HEK293 (cell line): ENCODE results near the gene ABHD17A.

ENCODE experiments used
- CTCF ChIA-PET: fragments of 350-600 bp; formaldehyde crosslinking; extraction: SDS; loops from one replicate; lab custom pipeline; 2021; ENCODE audit warnings: antibody characterized with exemption; lab: Yijun Ruan, JAX
- POLR2A ChIA-PET: fragments of 300-600 bp; formaldehyde crosslinking; extraction: SDS; loops from one replicate; lab custom pipeline; 2020; ENCODE audit warnings: antibody characterized with exemption, inconsistent platforms; lab: Yijun Ruan, JAX
- H3K27ac ChIP-seq: fragments of 200-500 bp; sonication (Bioruptor generic); 2 replicates; pipeline ENCODE4 v1.5.1; 2014; ENCODE audit warnings: low read depth, low read length, control low read depth, inconsistent platforms; ENCODE audit errors: extremely low read depth
- H3K36me3 ChIP-seq, 2 experiments: fragments of 200-500 bp in 1 of 2; sonication (Bioruptor generic) in 1 of 2; 1 replicate in 1 of 2; 2 replicates in 1 of 2; pipeline ENCODE4 v1.5.1; 2014 to 2017; ENCODE audit warnings: inconsistent platforms in 2 of 2, low read length in 2 of 2; ENCODE audit not compliant: control insufficient read depth in 2 of 2, insufficient read depth in 1 of 2
- H3K4me1 ChIP-seq: fragments of 200-500 bp; sonication (Bioruptor generic); 2 replicates; pipeline ENCODE4 v1.5.1; 2014; ENCODE audit warnings: mild to moderate bottlenecking, low read length, inconsistent platforms; ENCODE audit not compliant: control insufficient read depth, insufficient read depth
- H3K4me3 ChIP-seq: 2 replicates; pipeline ENCODE4 v1.5.1; 2011; ENCODE audit warnings: low read depth, mild to moderate bottlenecking, control low read depth, low read length, moderate library complexity
- H3K9me3 ChIP-seq: fragments of 200-500 bp; sonication (Bioruptor generic); 2 replicates; pipeline ENCODE4 v1.5.1; 2014; ENCODE audit warnings: low read depth, low read length, inconsistent platforms; ENCODE audit not compliant: control insufficient read depth, insufficient read depth
- PRDM10 ChIP-seq: fragments of 450-650 bp; formaldehyde crosslinking; IDR thresholded peaks from 2 replicates; pipeline ENCODE4 v1.5.1; 2016; ENCODE audit warnings: missing biosample characterization, missing genetic modification characterization
- REST ChIP-seq: fragments of 450-650 bp; formaldehyde crosslinking; IDR thresholded peaks from 2 replicates; pipeline ENCODE4 v1.5.1; 2016; ENCODE audit warnings: missing biosample characterization, missing genetic modification characterization
- SCRT1 ChIP-seq: fragments of 450-650 bp; formaldehyde crosslinking; IDR thresholded peaks from 2 replicates; pipeline ENCODE4 v1.5.1; 2016; ENCODE audit warnings: missing biosample characterization, missing genetic modification characterization, borderline replicate concordance
- YY2 ChIP-seq: fragments of 450-650 bp; formaldehyde crosslinking; IDR thresholded peaks from 2 replicates; pipeline ENCODE4 v1.5.1; 2016; ENCODE audit warnings: missing biosample characterization, missing genetic modification characterization
- ZBTB1 ChIP-seq: fragments of 450-650 bp; formaldehyde crosslinking; IDR thresholded peaks from 2 replicates; pipeline ENCODE4 v1.5.1; 2016; ENCODE audit warnings: missing biosample characterization, missing genetic modification characterization
- ZBTB10 ChIP-seq: fragments of 450-650 bp; formaldehyde crosslinking; IDR thresholded peaks from 2 replicates; pipeline ENCODE4 v1.5.1; 2016; ENCODE audit warnings: missing biosample characterization, missing genetic modification characterization
- ZBTB21 ChIP-seq: fragments of 450-650 bp; formaldehyde crosslinking; IDR thresholded peaks from 2 replicates; pipeline ENCODE4 v1.5.1; 2017; ENCODE audit warnings: missing biosample characterization, missing genetic modification characterization
- ZBTB48 ChIP-seq: fragments of 450-650 bp; formaldehyde crosslinking; IDR thresholded peaks from 2 replicates; pipeline ENCODE4 v1.5.1; 2016; ENCODE audit warnings: missing biosample characterization, missing genetic modification characterization
- ZBTB49 ChIP-seq: fragments of 450-650 bp; formaldehyde crosslinking; IDR thresholded peaks from 2 replicates; pipeline ENCODE4 v1.5.1; 2016; ENCODE audit warnings: missing biosample characterization, missing genetic modification characterization, low read depth
- ZBTB8A ChIP-seq: fragments of 450-650 bp; formaldehyde crosslinking; IDR thresholded peaks from 2 replicates; pipeline ENCODE4 v1.5.1; 2016; ENCODE audit warnings: missing biosample characterization, missing genetic modification characterization
- ZNF148 ChIP-seq: fragments of 450-650 bp; formaldehyde crosslinking; IDR thresholded peaks from 2 replicates; pipeline ENCODE4 v1.5.0; 2017; ENCODE audit warnings: missing biosample characterization, missing genetic modification characterization, borderline replicate concordance
- ZNF157 ChIP-seq: fragments of 450-650 bp; formaldehyde crosslinking; IDR thresholded peaks from 2 replicates; pipeline ENCODE4 v1.5.1; 2016; ENCODE audit warnings: missing biosample characterization, missing genetic modification characterization
- ZNF16 ChIP-seq: fragments of 450-650 bp; formaldehyde crosslinking; IDR thresholded peaks from 2 replicates; pipeline ENCODE4 v1.5.1; 2016; ENCODE audit warnings: low read depth, missing biosample characterization, missing genetic modification characterization
- ZNF19 ChIP-seq: fragments of 450-650 bp; formaldehyde crosslinking; IDR thresholded peaks from 2 replicates; pipeline ENCODE4; 2016; ENCODE audit warnings: missing biosample characterization, missing genetic modification characterization, low read depth
- ZNF362 ChIP-seq: fragments of 450-650 bp; formaldehyde crosslinking; IDR thresholded peaks from 2 replicates; pipeline ENCODE4 v1.5.1; 2016; ENCODE audit warnings: missing biosample characterization, missing genetic modification characterization
- ZNF585B ChIP-seq: fragments of 450-650 bp; formaldehyde crosslinking; IDR thresholded peaks from 2 replicates; pipeline ENCODE4 v1.5.1; 2016; ENCODE audit warnings: missing biosample characterization, missing genetic modification characterization
- ZNF623 ChIP-seq: fragments of 450-650 bp; formaldehyde crosslinking; IDR thresholded peaks from 2 replicates; pipeline ENCODE4 v1.5.1; 2016; ENCODE audit warnings: missing biosample characterization, missing genetic modification characterization
- ZNF658 ChIP-seq: fragments of 450-650 bp; formaldehyde crosslinking; IDR thresholded peaks from 2 replicates; pipeline ENCODE4; 2016; ENCODE audit warnings: missing biosample characterization, missing genetic modification characterization
- ZNF843 ChIP-seq: fragments of 450-650 bp; formaldehyde crosslinking; IDR thresholded peaks from 2 replicates; pipeline ENCODE4 v1.5.1; 2016; ENCODE audit warnings: missing biosample characterization, missing genetic modification characterization
- ZSCAN16 ChIP-seq: fragments of 450-650 bp; formaldehyde crosslinking; IDR thresholded peaks from 2 replicates; pipeline ENCODE4 v1.5.1; 2016; ENCODE audit warnings: missing biosample characterization, missing genetic modification characterization

The ABHD17A gene

GRCh38 chr19:1855828-1856255 is 29.5 kb downstream of the ABHD17A start:
- Histone ChIP-seq H3K9me3 (no peaks in the 10 kb centered on the region), H3K27ac (0 out of 2 replicates have a peak overlapping the region, but pooled peaks have one; percentile 11), H3K4me1 (peaks cover 19% of the 10 kb centered on the region), H3K36me3 (no peaks in the 10 kb centered on the region), H3K4me3 (no peak overlapping the region)
- POLR2A ChIA-PET, result interaction anchor here (0.6 kb wide), 1 partner anchor 20 kb away, joined by 3 read pairs; no protein-coding TSS in a partner anchor
- TF ChIP-seq SCRT1 (tag by site-specific recombination) (no peak), ZNF362 (tag by site-specific recombination) (no peak), PRDM10 (tag by site-specific recombination) (no peak), ZBTB8A (tag by site-specific recombination) (no peak), ZNF19 (tag by site-specific recombination) (no peak), ZNF148 (tag by site-specific recombination) (no peak), ZNF843 (tag by site-specific recombination) (no peak), ZSCAN16 (tag by site-specific recombination) (no peak), ZNF157 (no peak), ZBTB10 (tag by site-specific recombination) (no peak), ZBTB21 (tag by site-specific recombination) (no peak), ZNF658 (tag by site-specific recombination) (no peak), ZBTB1 (tag by site-specific recombination) (no peak), ZBTB49 (no peak), YY2 (tag by site-specific recombination) (no peak), ZBTB48 (tag by site-specific recombination) (no peak; the same call in 1 of the 2 replicates), ZNF16 (tag by site-specific recombination) (no peak), ZNF585B (tag by site-specific recombination) (no peak), REST (tag by site-specific recombination) (no peak), ZNF623 (tag by site-specific recombination) (no peak)
- CTCF ChIA-PET, result interaction anchor here (0.6 to 3.3 kb wide), 4 partner anchors 9 to 49 kb away, joined by 3 to 13 read pairs (median 4); no protein-coding TSS in a partner anchor
